HepG2 (cell line): ENCODE measurements around the gene GPSM1. TPM values are rescaled to one million over a fixed set of nuclear protein-coding genes. Genes with fewer than 3 reads are reported as not detected.

Experiments used
- ADNP ChIP-seq: sonication (generic); formaldehyde crosslinking; IDR thresholded peaks from 2 replicates; pipeline ENCODE4 v1.4.0; 2020; ENCODE audit warnings: missing genetic modification reagents
- ARHGAP35 ChIP-seq: sonication (generic); formaldehyde crosslinking; IDR thresholded peaks from 2 replicates; pipeline ENCODE4 v1.9.0; 2022; ENCODE audit warnings: mild to moderate bottlenecking, inconsistent platforms, moderate library complexity, missing genetic modification reagents, borderline replicate concordance
- CBX1 ChIP-seq: IDR thresholded peaks from one replicate; pipeline ENCODE4 v1.6.1; 2016; ENCODE audit warnings: antibody characterized with exemption, low read depth
- FOXO1 ChIP-seq: sonication (generic); formaldehyde crosslinking; IDR thresholded peaks from 2 replicates; pipeline ENCODE4 v1.4.0; 2020; ENCODE audit warnings: missing genetic modification reagents
- HIC2 ChIP-seq: sonication (generic); formaldehyde crosslinking; IDR thresholded peaks from 2 replicates; pipeline ENCODE4 v1.9.0; 2022; ENCODE audit warnings: low read depth, missing genetic modification reagents
- HNRNPK ChIP-seq: fragments of 200-400 bp; formaldehyde crosslinking; IDR thresholded peaks from 2 replicates; pipeline ENCODE4 v1.6.1; 2018; ENCODE audit warnings: low read length, low read depth, moderate library complexity, mild to moderate bottlenecking; ENCODE audit not compliant: poor library complexity, severe bottlenecking
- IRX3 ChIP-seq: sonication (generic); formaldehyde crosslinking; IDR thresholded peaks from 2 replicates; pipeline ENCODE4 v1.8.1; 2023; ENCODE audit warnings: mild to moderate bottlenecking, low read depth, missing genetic modification reagents, borderline replicate concordance
- JUND ChIP-seq: sonication (generic); formaldehyde crosslinking; IDR thresholded peaks from 2 replicates; pipeline ENCODE4 v1.8.0; 2022; ENCODE audit warnings: mild to moderate bottlenecking, missing genetic modification reagents
- KAT2B ChIP-seq: fragments of 150-350 bp; IDR thresholded peaks from 2 replicates; pipeline ENCODE4 v1.6.1; 2014; ENCODE audit warnings: low read depth, low read length, borderline replicate concordance
- KLF16 ChIP-seq, 2 experiments: sonication (generic) in 1 of 2; formaldehyde crosslinking in 1 of 2; IDR thresholded peaks; 2 replicates each; pipeline versions ENCODE4 v1.6.1 to v1.8.0; 2016 to 2023; ENCODE audit warnings: missing genetic modification reagents in 2 of 2, missing compliant biosample characterization in 1 of 2
- MIER3 ChIP-seq: IDR thresholded peaks from 2 replicates; pipeline ENCODE4 v1.6.1; 2016; ENCODE audit warnings: missing compliant biosample characterization, borderline replicate concordance
- PHF20 ChIP-seq: sonication (generic); formaldehyde crosslinking; IDR thresholded peaks from 2 replicates; pipeline ENCODE4 v1.5.0; 2020; ENCODE audit warnings: mild to moderate bottlenecking, missing genetic modification reagents
- RFXANK ChIP-seq: IDR thresholded peaks from 2 replicates; pipeline ENCODE4 v1.6.1; 2016
- TSC22D2 ChIP-seq: sonication (generic); formaldehyde crosslinking; IDR thresholded peaks from 2 replicates; pipeline ENCODE4 v1.5.1; 2020; ENCODE audit warnings: missing genetic modification reagents, mild to moderate bottlenecking, borderline replicate concordance
- ZNF580 ChIP-seq: IDR thresholded peaks from 2 replicates; pipeline ENCODE4 v1.6.1; 2016; ENCODE audit warnings: low read depth, borderline replicate concordance
- ZSCAN30 ChIP-seq: sonication (generic); formaldehyde crosslinking; IDR thresholded peaks from 2 replicates; pipeline ENCODE4 v1.5.0; 2020; ENCODE audit warnings: mild to moderate bottlenecking, missing genetic modification reagents
- polyA plus RNA-seq, 8 experiments: library from polyadenylated mRNA; depleted of rRNA in 3 of 8; stranded (reverse) in 7 of 8; unstranded in 1 of 8; fragments of >200 nt; fragmentation: Illumina TruSeq in 4 of 8; extraction: Trizol in 4 of 8; gene quantifications; 2 replicates each; pipeline versions ENCODE4 v1.2.1 to v1.2.3, GENCODE V29; 2011 to 2016; ENCODE audit warnings: low read depth in 4 of 8, missing spikeins in 1 of 8, mixed read lengths in 1 of 8; ENCODE audit not compliant: insufficient read depth in 1 of 8
- total RNA-seq, 5 experiments: library from RNA; depleted of rRNA; stranded (reverse); fragments of >200 nt; fragmentation: Illumina TruSeq; extraction: Trizol; gene quantifications; 2 replicates each; pipeline ENCODE4 v1.2.3, GENCODE V29; 2016; ENCODE audit warnings: low read depth in 1 of 5
- TF ChIP-seq, protein P1 (sequence below): sonication (generic); formaldehyde crosslinking; IDR thresholded peaks from 2 replicates; pipeline ENCODE4 v1.8.1; 2023; ENCODE audit warnings: mild to moderate bottlenecking, moderate library complexity, missing genetic modification reagents
- TF ChIP-seq, protein P2 (sequence below), 2 experiments: sonication (generic) in 1 of 2; formaldehyde crosslinking in 1 of 2; IDR thresholded peaks; 2 replicates each; pipeline versions ENCODE4 v1.4.0 to v1.6.1; 2016 to 2020; ENCODE audit warnings: borderline replicate concordance in 1 of 2, low read depth in 1 of 2, mild to moderate bottlenecking in 1 of 2, missing genetic modification reagents in 1 of 2

Gene GPSM1
- total and polyA plus RNA-seq, 2 of the 13 experiments (the other 11 are each of a cell fraction or from before 2014, with no cell fraction given) = 1.0 to 2.4 TPM

DNA sequence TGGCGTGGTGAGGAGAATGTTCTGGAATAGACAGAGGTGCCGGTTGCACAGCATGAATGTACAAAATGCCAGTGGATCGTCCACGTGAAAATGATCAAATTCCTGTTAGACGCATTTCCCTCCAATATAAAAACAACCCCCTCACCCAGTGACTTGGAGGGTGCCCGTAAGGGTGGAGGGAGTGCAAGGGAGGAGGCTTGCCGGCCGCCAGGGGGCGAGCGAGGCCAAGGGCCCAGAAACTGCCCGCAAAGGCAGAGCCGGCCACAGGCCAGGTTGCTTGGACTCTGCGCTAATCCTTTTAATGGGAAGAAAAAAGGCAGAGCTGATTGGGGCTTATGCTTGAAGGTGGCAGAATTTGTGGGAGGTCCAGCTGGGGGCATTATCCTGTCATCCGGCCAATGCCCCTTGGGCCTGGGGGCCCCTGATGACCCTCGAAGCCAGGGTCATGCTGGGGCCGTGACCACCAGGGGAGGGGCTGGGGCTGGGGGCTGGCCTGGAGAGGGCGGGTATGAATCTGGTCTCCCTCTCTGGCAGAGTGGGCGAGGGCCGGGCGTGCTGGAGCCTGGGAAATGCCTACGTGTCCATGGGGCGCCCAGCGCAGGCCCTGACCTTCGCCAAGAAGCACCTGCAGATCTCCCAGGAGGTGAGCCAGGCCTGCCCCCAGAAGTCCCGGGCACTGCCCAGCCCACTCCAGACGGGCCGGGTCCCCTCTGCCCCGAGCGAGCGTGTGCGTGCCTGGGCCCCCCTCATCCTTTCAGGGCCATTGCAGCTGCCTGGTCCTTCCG lies 12.0 kb downstream of the GPSM1 start (continued):
- TF ChIP-seq PHF20 (CRISPR knock-in tag) = no peak
- TF ChIP-seq ZSCAN30 (CRISPR knock-in tag) = no peak
- TF ChIP-seq KLF16 (CRISPR knock-in tag; IDR thresholded peaks at IDR 0.05) = peak in 1 of 2 experiments; percentile 50; a peak in 1 of 4 replicates
- TF ChIP-seq ZNF580 = no peak
- no peak for TF ChIP-seq RFXANK (CRISPR knock-in tag)
- no peak for TF ChIP-seq CBX1
- no peak for TF ChIP-seq JUND (CRISPR knock-in tag)
- TF ChIP-seq HIC2 (CRISPR knock-in tag) = no peak
- TF ChIP-seq MIER3 (CRISPR knock-in tag) = peak; percentile 36; the same call in 1 of the 2 replicates
- no peak for TF ChIP-seq KAT2B
- no peak for TF ChIP-seq FOXO1 (CRISPR knock-in tag)
- TF ChIP-seq IRX3 (CRISPR knock-in tag) = no peak
- TF ChIP-seq ARHGAP35 (CRISPR knock-in tag) = no peak
- TF ChIP-seq, protein P1, sequence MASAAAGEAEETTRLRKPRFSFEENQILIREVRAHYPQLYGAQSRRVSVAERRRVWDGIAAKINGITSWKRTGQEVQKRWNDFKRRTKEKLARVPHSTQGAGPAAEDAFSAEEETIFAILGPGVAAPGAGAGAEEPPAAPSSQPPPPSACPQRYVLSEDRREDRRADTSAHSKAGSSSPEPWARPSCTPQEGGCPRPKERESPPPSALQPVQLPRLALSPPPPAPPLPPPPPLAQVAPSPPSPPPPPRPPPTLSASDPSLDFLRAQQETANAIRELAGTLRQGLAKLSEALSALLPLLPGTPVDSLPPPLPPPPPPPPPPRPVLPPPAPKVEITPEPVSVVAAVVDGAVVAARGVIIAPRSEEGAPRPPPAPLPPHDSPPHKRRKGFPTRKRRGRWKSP (CRISPR knock-in tag) = no peak
- TF ChIP-seq HNRNPK = no peak
- TF ChIP-seq ADNP = no peak
- TF ChIP-seq TSC22D2 = no peak
- TF ChIP-seq, protein P2, sequence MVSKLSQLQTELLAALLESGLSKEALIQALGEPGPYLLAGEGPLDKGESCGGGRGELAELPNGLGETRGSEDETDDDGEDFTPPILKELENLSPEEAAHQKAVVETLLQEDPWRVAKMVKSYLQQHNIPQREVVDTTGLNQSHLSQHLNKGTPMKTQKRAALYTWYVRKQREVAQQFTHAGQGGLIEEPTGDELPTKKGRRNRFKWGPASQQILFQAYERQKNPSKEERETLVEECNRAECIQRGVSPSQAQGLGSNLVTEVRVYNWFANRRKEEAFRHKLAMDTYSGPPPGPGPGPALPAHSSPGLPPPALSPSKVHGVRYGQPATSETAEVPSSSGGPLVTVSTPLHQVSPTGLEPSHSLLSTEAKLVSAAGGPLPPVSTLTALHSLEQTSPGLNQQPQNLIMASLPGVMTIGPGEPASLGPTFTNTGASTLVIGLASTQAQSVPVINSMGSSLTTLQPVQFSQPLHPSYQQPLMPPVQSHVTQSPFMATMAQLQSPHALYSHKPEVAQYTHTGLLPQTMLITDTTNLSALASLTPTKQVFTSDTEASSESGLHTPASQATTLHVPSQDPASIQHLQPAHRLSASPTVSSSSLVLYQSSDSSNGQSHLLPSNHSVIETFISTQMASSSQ (IDR thresholded peaks at IDR 0.05; ENCODE audit: low read depth) = no peak
- TF ChIP-seq, protein P2 (CRISPR knock-in tag; IDR thresholded peaks at IDR 0.05; ENCODE audit: borderline replicate concordance) = no peak
